Measurements from ENCODE around the gene ZNF93. TPM values are rescaled to one million over a fixed set of nuclear protein-coding genes. Genes with fewer than 3 reads are reported as not detected.
A peak's percentile ranks its signal among the peaks of the same experiment; 100 is the strongest.

The ZNF93 gene
- total and polyA plus RNA-seq, 9 of the 15 experiments (the other 6 are each of a cell fraction or from before 2014, with no cell fraction given) = 11.1 to 26.3 (median 17.1) TPM

DNA sequence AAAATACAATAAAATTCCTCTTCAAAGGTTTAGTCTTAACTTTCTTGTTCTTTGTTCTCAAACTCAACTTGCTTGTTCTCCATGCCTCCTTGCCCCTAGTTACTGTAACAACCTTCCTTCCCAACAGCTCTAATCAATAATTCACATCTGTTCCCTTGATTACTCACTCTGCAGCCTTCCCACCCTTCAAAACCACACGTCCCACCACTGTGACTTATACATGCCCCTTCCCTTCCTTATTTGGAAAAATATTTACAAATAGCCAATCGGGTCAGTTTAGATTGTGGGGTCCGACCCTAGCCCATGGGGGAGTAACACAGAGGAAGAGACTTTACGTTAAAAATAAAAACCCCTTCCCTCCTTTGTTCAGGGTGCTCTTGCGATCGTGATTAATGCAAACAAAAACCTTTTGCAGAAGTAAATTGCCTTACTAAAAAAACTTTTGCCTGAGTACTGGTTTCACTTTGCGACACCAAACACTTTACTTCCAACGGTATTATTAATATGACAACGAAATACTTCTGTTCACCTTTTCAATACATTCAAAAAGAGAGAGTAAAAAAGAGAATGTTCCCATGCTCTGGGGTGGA lies 512 bp upstream of the ZNF93 start (continued):
- TF ChIP-seq, protein P1, sequence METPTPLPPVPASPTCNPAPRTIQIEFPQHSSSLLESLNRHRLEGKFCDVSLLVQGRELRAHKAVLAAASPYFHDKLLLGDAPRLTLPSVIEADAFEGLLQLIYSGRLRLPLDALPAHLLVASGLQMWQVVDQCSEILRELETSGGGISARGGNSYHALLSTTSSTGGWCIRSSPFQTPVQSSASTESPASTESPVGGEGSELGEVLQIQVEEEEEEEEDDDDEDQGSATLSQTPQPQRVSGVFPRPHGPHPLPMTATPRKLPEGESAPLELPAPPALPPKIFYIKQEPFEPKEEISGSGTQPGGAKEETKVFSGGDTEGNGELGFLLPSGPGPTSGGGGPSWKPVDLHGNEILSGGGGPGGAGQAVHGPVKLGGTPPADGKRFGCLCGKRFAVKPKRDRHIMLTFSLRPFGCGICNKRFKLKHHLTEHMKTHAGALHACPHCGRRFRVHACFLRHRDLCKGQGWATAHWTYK (CRISPR knock-in tag; IDR thresholded peaks at IDR 0.05) = no peak
- no peak for TF ChIP-seq PHTF2 (CRISPR knock-in tag; IDR thresholded peaks at IDR 0.05)
- peak; percentile 54 for TF ChIP-seq TCF3 (CRISPR knock-in tag; IDR thresholded peaks at IDR 0.05)
- TF ChIP-seq, protein P2, sequence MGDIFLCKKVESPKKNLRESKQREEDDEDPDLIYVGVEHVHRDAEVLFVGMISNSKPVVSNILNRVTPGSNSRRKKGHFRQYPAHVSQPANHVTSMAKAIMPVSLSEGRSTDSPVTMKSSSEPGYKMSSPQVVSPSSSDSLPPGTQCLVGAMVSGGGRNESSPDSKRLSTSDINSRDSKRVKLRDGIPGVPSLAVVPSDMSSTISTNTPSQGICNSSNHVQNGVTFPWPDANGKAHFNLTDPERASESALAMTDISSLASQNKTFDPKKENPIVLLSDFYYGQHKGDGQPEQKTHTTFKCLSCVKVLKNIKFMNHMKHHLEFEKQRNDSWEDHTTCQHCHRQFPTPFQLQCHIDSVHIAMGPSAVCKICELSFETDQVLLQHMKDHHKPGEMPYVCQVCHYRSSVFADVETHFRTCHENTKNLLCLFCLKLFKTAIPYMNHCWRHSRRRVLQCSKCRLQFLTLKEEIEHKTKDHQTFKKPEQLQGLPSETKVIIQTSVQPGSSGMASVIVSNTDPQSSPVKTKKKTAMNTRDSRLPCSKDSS (IDR thresholded peaks at IDR 0.05; ENCODE audit: low read depth, partially characterized antibody) = no peak
- no peak for TF ChIP-seq ZNF140 (CRISPR knock-in tag; IDR thresholded peaks at IDR 0.05)
- no peak for TF ChIP-seq CHD4 (IDR thresholded peaks at IDR 0.05; ENCODE audit: insufficient read depth, insufficient replicate concordance, low read depth, low read length, poor library complexity, severe bottlenecking)
- TF ChIP-seq, protein P3, sequence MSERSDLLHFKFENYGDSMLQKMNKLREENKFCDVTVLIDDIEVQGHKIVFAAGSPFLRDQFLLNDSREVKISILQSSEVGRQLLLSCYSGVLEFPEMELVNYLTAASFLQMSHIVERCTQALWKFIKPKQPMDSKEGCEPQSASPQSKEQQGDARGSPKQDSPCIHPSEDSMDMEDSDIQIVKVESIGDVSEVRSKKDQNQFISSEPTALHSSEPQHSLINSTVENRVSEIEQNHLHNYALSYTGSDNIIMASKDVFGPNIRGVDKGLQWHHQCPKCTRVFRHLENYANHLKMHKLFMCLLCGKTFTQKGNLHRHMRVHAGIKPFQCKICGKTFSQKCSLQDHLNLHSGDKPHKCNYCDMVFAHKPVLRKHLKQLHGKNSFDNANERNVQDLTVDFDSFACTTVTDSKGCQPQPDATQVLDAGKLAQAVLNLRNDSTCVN (CRISPR knock-in tag; IDR thresholded peaks at IDR 0.05) = no peak
- TF ChIP-seq POLR3G (IDR thresholded peaks at IDR 0.05; ENCODE audit: extremely low read depth, insufficient read length, insufficient replicate concordance) = no peak
- TF ChIP-seq FOXP1 (CRISPR knock-in tag; IDR thresholded peaks at IDR 0.05) = no peak
- no peak for TF ChIP-seq HOXB6 (CRISPR knock-in tag; IDR thresholded peaks at IDR 0.05; ENCODE audit: borderline replicate concordance)
- no peak for TF ChIP-seq ZNF311 (CRISPR knock-in tag; IDR thresholded peaks at IDR 0.05)
- no peak for TF ChIP-seq ZSCAN29 (IDR thresholded peaks at IDR 0.05)
- TF ChIP-seq NELFE (IDR thresholded peaks at IDR 0.05; ENCODE audit: insufficient read depth, insufficient read length) = no peak
- TF ChIP-seq ZNF217 (CRISPR knock-in tag; IDR thresholded peaks at IDR 0.05) = no peak
- TF ChIP-seq ZZZ3 (IDR thresholded peaks at IDR 0.05) = no peak
- TF ChIP-seq RHOXF2B (CRISPR knock-in tag; conservative IDR thresholded peaks at IDR 0.05) = no peak
- TF ChIP-seq, protein P4, sequence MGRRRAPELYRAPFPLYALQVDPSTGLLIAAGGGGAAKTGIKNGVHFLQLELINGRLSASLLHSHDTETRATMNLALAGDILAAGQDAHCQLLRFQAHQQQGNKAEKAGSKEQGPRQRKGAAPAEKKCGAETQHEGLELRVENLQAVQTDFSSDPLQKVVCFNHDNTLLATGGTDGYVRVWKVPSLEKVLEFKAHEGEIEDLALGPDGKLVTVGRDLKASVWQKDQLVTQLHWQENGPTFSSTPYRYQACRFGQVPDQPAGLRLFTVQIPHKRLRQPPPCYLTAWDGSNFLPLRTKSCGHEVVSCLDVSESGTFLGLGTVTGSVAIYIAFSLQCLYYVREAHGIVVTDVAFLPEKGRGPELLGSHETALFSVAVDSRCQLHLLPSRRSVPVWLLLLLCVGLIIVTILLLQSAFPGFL (CRISPR knock-in tag; IDR thresholded peaks at IDR 0.05) = no peak
- no peak for TF ChIP-seq ZNF766 (CRISPR knock-in tag; conservative IDR thresholded peaks at IDR 0.05)
- TF ChIP-seq HLTF (IDR thresholded peaks at IDR 0.05) = no peak
- TF ChIP-seq BRF1 (IDR thresholded peaks at IDR 0.05; ENCODE audit: borderline replicate concordance, extremely low read depth, insufficient read length) = no peak
- TF ChIP-seq, protein P5, sequence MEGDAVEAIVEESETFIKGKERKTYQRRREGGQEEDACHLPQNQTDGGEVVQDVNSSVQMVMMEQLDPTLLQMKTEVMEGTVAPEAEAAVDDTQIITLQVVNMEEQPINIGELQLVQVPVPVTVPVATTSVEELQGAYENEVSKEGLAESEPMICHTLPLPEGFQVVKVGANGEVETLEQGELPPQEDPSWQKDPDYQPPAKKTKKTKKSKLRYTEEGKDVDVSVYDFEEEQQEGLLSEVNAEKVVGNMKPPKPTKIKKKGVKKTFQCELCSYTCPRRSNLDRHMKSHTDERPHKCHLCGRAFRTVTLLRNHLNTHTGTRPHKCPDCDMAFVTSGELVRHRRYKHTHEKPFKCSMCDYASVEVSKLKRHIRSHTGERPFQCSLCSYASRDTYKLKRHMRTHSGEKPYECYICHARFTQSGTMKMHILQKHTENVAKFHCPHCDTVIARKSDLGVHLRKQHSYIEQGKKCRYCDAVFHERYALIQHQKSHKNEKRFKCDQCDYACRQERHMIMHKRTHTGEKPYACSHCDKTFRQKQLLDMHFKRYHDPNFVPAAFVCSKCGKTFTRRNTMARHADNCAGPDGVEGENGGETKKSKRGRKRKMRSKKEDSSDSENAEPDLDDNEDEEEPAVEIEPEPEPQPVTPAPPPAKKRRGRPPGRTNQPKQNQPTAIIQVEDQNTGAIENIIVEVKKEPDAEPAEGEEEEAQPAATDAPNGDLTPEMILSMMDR (IDR thresholded peaks at IDR 0.05 in 2 of 3, conservative IDR thresholded peaks at IDR 0.05 in 1 of 3; ENCODE audit: insufficient read depth in 2 of 3, low read depth in 1 of 3, low read length in 3 of 3) = no peak
- no peak for TF ChIP-seq CHD1 (IDR thresholded peaks at IDR 0.05; ENCODE audit: low read length)
- no peak for TF ChIP-seq KDM2B (CRISPR knock-in tag; IDR thresholded peaks at IDR 0.05)

Data from K562 (cell line).